PC-9 (cell line): Measurements from ENCODE around the gene ALPG.

Experiments
- CTCF ChIP-seq: fragments of 200-600 bp; sonication (generic); conservative IDR thresholded peaks from 2 replicates; pipeline ENCODE4 v1.6.1; 2017; ENCODE audit warnings: mixed run types, antibody characterized with exemption, mild to moderate bottlenecking, moderate library complexity
- EZH2 ChIP-seq: fragments of 200-600 bp; sonication (generic); IDR thresholded peaks from 2 replicates; pipeline ENCODE4 v1.8.0; 2017; ENCODE audit warnings: antibody characterized with exemption, low read depth

- TF ChIP-seq CTCF (no peak), EZH2 (no peak)
These were observed 17.3 kb upstream of the ALPG start for GRCh38 chr2:232389327-232389726.
